ENCODE measurements around the gene UBASH3A. TPM values are rescaled to one million over a fixed set of nuclear protein-coding genes. Genes with fewer than 3 reads are reported as not detected.

Gene UBASH3A
- total RNA-seq, 6 experiments from 2014 or later, result 0.12 to 0.50 (median 0.15) TPM

GRCh38 chr21:42437786-42438185 is 34.1 kb downstream of the UBASH3A start:
- 29% methylated on average over 5 of the region's 8 CpGs for WGBS (ENCODE audit: insufficient coverage, low coverage, low lambda C conversion rate, missing lambda C conversion rate)
- no peak overlapping the region for H3K27ac ChIP-seq
- H3K36me3 ChIP-seq, result no peaks in the 10 kb centered on the region
- DNase-seq (no peak), ATAC-seq (no peak)
- H3K4me3 ChIP-seq, result no peak overlapping the region
- TF ChIP-seq CTCF (IDR thresholded peaks at IDR 0.05), result no peak
- TF ChIP-seq POLR2A (IDR thresholded peaks at IDR 0.05), result no peak
- H3K4me1 ChIP-seq, result no peaks in the 10 kb centered on the region
- no peaks in the 10 kb centered on the region for H3K9me3 ChIP-seq
- intact Hi-C loops (cut with DNase I), result no loop called here
- no peaks in the 10 kb centered on the region for H3K27me3 ChIP-seq

GRCh38 chr21:42438316-42439205 is 34.9 kb downstream of the UBASH3A start:
- H3K4me1 ChIP-seq, result no peaks in the 10 kb centered on the region
- no peak overlapping the region for H3K27ac ChIP-seq
- intact Hi-C loops (cut with DNase I), result no loop called here
- TF ChIP-seq POLR2A (IDR thresholded peaks at IDR 0.05), result no peak
- ATAC-seq (no peak), DNase-seq (no peak)
- H3K9me3 ChIP-seq, result no peaks in the 10 kb centered on the region
- H3K36me3 ChIP-seq, result no peaks in the 10 kb centered on the region
- WGBS (ENCODE audit: insufficient coverage, low coverage, low lambda C conversion rate, missing lambda C conversion rate), result 90% methylated on average over 11 of the region's 25 CpGs
- H3K4me3 ChIP-seq, result no peak overlapping the region
- no peaks in the 10 kb centered on the region for H3K27me3 ChIP-seq

GRCh38 chr21:42439284-42440186 is 35.8 kb downstream of the UBASH3A start:
- H3K9me3 ChIP-seq, result no peaks in the 10 kb centered on the region
- no peaks in the 10 kb centered on the region for H3K27me3 ChIP-seq
- no peak overlapping the region for H3K4me3 ChIP-seq
- 65% methylated on average over 12 of the region's 17 CpGs for WGBS (ENCODE audit: insufficient coverage, low coverage, low lambda C conversion rate, missing lambda C conversion rate)
- DNase-seq, result no peak
- H3K36me3 ChIP-seq, result no peaks in the 10 kb centered on the region
- TF ChIP-seq POLR2A (IDR thresholded peaks at IDR 0.05), result no peak
- TF ChIP-seq CTCF (IDR thresholded peaks at IDR 0.05), result no peak
- ATAC-seq, result no peak
- H3K27ac ChIP-seq, result no peak overlapping the region
- no peaks in the 10 kb centered on the region for H3K4me1 ChIP-seq
- intact Hi-C loops (cut with DNase I), result loop anchor here in 1 of 2 donors (10.0 kb wide), 1 partner anchor 295 kb away; no protein-coding TSS in a partner anchor

- no peaks in the 10 kb centered on the region for H3K9me3 ChIP-seq
- ATAC-seq, result no peak
- intact Hi-C loops (cut with DNase I), result loop anchor here in 1 of 2 donors (10.0 kb wide), 1 partner anchor 295 kb away; no protein-coding TSS in a partner anchor
- H3K4me1 ChIP-seq, result no peaks in the 10 kb centered on the region
- 62% methylated on average over 12 of the region's 12 CpGs for WGBS (ENCODE audit: insufficient coverage, low coverage, low lambda C conversion rate, missing lambda C conversion rate)
- no peak overlapping the region for H3K27ac ChIP-seq
- no peak for DNase-seq
- H3K27me3 ChIP-seq, result no peaks in the 10 kb centered on the region
- no peak overlapping the region for H3K4me3 ChIP-seq
- TF ChIP-seq POLR2A (IDR thresholded peaks at IDR 0.05), result no peak
- no peak for TF ChIP-seq CTCF (IDR thresholded peaks at IDR 0.05)
- no peaks in the 10 kb centered on the region for H3K36me3 ChIP-seq
These were observed 36.6 kb downstream of the UBASH3A start for GRCh38 chr21:42440187-42440792.
